HG03175 (cell line): ENCODE results near the gene CUX1.
"Not testable (repeated sequence)": the region's sequence is repeated elsewhere in the genome, so short reads cannot be mapped to it uniquely, and the experiment has no call there.

ENCODE experiments used
- ATAC-seq: cut with Tn5 transposase; IDR thresholded peaks from one replicate; pipeline ENCODE4 v1.9.1; 2021; ENCODE audit warnings: mild to moderate bottlenecking, moderate library complexity; ENCODE audit not compliant: unreplicated experiment

Gene CUX1

DNA sequence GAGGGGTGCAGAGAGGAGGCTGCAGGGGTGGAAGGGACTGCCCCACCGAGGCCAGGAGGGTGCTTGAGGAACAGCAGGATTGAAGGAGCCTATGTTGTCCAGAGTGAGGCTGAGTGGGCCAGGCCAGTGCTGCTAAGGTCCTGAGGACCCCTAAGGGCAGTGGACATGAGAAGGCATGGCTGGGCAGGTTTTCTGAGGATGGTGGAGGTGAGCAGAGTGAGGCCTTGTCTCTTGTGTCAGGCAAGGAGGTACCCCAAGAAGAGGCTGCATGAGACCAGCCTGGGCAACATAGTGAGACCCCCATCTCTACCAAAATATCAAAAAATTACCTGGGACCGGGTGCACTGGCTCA lies 474.5 kb downstream of the CUX1 start:
- no peak for ATAC-seq

DNA sequence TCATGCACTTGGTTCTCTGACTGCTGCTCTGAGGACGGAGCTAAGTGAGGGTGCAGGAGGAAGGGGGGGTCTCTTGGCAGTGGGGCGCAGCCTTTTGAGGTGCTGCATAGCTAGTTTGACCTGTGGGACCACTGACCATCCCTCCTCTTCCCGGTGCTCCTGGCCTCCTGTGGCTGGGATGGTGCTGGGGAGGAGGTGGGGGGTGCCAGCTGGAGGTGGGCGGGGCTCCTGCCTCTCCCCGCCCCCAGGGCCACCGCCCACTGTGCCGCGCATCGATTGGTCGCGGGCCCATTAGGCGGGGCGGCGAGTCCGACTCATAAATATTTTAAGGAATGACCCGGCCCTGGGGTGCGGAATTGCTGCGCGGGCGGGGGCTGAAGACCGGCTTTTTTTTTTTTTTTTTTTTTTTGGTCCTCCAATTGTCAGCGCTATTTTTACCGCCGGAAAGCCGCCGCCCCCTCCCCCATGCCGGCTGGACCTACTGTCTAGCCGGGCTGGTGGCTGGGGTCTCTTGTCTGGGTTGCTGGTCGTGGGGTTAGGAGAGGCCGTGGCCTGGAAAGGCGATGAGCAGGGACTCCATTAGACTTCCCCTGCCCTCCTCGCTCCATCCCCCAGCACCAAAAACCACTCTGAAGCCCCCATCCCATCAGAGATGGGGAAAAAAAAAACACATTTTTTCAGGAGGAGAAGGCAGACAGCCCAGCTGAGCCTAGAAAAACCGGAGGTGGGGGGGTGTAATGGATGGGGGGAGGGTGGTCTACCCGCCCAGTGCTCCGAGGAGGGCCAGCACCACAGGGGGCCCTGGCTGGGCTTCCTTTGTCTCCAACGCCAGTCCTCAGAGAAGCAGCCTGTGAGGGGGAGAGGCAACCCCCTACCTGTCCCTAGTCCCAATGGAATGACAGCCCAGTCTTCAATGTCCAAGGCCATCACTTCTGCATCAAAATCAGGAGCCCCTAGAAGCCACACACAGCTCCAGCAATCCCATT lies 475.7 kb downstream of the CUX1 start:
- no peak for ATAC-seq

DNA sequence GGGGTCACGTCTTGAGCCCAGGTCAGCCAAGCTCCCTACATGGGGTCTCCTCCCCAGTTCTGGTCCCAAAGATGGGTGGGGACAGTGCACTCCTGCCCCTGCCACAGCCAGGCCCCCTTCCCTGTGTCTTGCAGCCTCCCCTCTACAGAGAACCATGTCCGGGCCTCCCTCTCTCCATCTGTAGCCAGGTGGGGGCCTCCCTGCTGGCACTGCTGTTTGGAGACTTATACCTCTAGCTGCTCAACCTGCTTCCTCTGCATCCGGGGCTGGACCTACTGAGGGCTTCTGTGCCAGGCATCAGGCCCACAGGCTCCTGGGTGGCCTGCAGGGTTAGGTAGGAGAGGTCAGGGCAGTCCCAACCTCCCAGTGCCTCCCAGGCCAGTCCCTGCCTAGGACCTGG lies 477.2 kb downstream of the CUX1 start:
- ATAC-seq: no peak

DNA sequence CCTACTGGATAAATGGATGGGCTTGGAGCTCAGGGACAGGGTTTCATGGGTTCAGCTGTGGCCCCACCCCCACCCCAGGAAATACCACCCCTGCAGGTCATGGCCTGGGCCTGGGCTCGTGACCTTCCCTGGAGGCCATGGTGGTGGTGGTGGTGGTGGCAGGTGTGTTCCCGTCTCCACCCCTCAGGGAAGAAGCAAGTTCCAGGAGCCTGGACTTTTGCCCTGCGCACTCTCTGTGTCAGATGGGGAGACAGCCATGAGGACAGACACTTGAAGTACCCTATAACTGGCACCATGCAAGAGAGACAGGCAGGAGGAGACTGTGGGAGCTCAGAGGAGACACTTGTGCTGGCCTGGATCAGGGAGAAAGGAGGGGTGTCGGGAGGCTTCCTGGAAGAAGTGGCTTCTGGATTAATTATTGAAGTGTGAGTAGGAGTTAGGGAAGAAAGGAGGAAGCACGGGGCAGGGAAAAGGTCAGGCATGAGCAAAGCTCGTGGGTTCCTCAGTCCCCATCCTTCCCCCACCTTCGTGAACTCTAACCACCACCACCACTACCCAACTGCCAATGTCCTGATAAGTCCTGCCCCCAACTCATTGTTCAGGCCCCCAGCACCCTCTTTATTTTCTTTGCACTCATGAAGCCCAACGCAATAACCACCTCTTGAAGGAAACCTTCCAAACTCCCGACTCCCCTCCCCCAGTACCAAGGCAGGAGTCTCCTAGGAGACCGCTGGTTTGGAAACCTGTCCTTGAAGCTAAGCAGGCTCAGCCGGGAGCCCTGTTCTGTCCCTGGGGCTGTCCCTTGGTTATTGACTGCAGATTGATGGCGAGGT lies 478.1 kb downstream of the CUX1 start:
- no peak for ATAC-seq

- ATAC-seq: no peak
Observed at GRCh38 chr7:102296179-102296438, 478.7 kb downstream of the CUX1 start.

DNA sequence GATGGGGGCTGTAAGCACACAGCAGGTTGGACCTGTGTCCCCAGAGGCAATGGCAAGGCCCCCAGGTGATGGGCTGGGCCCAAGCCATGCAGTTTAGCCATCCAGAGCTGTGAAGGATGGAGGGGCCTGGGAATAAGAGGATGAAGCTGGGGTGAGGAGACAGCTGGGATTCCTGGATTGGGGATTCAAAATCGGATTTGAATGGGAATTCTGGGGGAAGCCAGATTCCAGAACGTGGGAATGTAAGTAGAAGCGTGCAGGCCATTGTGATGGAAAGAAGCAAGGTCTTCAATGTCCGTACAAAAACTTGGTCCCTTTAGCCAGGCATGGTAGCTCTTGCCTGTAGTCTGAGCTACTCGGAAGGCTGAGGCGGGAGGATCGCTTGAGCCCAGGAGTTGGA lies 479.1 kb downstream of the CUX1 start:
- ATAC-seq: no peak

- ATAC-seq: no peak
Observed at GRCh38 chr7:102297487-102298218, 480.2 kb downstream of the CUX1 start.

DNA sequence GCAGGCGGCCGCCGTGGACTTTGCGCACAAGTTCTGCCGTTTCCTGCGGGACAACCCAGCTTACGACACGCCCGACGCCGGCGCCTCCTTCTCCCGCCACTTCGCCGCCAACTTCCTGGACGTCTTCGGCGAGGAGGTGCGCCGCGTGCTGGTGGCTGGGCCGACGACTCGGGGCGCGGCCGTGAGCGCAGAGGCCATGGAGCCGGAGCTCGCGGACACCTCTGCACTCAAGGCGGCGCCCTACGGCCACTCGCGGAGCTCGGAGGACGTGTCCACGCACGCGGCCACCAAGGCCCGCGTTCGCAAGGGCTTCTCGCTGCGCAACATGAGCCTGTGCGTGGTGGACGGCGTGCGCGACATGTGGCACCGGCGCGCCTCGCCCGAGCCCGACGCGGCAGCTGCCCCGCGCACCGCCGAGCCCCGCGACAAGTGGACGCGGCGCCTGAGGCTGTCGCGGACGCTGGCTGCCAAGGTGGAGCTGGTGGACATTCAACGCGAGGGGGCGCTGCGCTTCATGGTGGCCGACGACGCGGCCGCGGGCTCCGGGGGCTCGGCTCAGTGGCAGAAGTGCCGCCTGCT lies 483.3 kb downstream of the CUX1 start:
- no peak for ATAC-seq

GRCh38 chr7:102301367-102301766 lies 483.9 kb downstream of the CUX1 start:
- ATAC-seq: not testable (repeated sequence)

DNA sequence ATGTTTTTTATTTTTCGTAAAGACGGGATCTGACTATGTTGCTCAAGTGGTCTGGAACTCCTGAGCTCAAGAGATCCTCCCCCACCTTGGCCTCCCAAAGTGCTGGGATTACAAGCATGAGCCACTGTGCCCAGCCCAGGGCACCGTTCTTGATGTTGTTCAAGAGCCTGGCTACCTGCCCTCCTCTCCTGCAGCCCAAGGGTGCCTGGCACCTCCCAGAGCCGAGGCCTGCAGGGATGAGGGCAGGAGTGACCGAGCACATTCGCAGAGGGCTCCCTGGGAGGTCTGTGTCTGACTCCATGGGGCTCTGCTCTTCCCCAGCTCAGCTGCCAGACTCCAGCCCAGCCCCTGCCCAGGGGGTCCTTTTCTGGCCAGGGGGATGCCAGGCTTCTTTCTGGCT lies 484.6 kb downstream of the CUX1 start:
- no peak for ATAC-seq

DNA sequence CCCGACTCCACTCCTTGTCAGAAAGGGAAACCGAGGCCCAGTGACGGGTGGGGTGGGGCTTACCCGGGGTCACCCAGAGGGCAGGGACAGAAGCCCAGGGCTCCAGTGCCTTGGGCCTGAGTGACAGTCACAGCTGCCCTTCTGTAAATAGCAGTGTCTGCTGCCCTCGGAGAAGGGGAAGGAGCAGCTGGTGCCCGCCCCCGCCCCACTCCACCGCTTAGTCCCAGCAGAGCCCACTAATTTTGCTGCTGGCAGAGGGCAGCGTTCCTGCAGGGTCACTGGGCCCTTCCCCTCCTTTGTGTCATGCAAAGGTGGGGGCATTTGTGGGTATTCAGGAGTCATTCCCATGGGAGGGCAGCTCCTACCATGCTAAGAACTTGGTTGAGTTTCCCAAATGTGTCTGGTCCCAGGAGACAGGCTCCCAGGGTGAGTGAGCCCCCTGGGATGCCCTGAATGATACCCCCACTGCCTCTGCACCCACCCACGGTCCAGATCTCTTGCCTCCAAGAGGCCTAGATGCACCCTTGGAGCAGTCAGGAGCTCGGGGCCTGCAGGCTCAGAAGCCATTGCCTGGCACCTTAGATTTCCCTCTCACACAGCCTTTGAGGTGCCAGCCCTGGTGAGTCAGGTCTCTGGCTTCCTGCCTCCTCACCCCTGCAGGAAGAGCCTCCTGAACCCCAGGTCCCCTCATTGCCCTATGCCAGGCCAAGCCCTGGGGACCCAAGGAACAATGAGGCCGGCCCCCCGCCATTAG lies 486.4 kb downstream of the CUX1 start:
- ATAC-seq: no peak

DNA sequence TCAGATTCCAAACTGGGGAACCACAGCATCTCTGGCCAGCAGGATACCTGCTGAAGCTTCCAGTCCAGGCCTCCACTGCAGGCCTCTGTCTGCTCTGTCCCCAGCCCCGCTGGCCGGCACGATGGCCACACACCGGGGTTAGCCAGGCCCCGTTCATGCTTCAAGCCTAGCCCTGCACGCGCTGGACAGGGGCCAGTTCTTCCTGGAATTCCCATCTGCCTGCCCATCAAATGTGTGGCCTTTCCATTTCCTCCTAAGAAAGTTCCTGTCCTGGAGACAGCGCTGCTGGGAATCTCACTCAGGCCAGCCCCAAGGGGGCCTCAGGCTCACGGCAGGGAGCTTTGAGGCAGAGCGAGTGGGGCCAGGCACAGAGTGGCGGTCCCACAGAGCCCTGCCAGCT lies 487.2 kb downstream of the CUX1 start:
- no peak for ATAC-seq

DNA sequence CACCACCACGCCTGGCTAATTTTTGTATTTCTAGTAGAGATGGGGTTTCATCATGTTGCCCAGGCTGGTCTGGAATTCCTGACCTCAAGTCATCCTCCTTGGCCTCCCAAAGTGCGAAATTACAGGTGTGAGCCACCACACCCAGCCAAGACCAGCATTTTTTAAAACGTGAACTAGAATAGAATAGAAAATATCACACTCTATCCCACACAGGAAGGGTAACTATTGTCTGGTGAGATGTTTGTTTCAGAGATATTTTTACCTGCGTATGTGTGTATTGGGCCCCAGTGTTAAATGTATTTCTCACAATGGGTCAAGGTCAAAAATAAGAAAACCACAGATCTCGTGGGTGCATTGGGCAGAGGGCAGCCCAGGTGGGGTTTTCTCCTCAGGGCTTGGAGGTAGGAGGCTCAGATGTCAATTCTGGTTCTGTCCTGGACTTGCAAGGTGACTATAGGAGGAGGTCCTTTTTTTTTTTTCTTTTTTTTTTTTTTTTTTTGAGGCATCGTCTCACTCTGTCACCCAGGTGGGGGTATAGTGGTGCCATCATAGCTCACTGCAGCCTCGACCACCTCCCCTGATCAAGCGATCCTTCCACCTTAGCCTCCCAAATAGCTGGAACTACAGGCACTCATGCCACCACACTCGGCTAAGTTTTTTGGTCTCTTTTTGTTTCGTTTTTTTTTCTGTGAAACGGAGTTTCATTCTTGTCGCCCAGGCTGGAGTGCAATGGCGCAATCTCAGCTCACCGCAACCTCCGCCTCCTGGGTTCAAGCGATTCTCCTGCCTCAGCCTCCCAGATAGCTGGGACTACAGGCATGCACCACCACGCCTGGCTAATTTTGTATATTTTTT lies 488.2 kb downstream of the CUX1 start:
- ATAC-seq: peak; percentile 55

DNA sequence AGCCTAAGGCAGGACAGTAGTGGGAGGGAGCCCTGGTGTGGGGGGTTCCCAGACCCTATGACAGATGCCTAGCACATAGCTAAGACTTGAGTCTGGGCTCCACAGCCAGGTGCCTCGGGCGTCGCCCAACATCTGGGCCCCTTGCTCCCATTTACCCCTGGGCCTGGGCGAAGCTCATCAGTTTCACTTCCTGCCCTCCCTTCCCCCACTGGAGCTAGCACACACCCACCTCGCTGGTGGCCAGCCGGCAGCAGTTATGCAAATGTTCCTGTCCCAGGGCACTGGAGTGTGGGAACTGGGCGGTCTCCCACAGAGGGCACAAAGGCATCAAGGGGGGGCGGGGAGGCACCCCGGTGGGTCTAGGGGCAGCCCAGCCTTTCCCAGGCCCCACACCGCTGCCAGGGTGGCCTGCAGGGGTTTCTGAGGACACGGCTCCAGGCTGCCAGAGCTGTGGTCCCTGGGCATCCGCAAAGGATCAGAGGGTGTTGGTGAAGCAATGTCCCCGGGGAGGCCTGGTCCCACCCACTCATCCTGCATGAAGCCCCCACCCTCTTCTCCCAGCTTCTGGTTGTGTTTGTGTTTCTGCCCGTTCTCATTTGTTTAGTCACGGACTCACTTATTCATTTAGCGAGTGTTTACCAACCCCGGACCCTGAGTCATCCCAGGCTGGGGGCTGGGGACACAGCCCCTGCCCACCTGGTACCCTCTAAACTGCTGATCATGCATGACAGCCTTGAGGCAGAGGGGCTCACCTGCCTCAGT lies 489.7 kb downstream of the CUX1 start:
- peak; percentile 70 for ATAC-seq

GRCh38 chr7:102310414-102310815 lies 493.0 kb downstream of the CUX1 start:
- ATAC-seq: no peak

- no peak for ATAC-seq
Observed at GRCh38 chr7:102312317-102312716, 494.9 kb downstream of the CUX1 start.

DNA sequence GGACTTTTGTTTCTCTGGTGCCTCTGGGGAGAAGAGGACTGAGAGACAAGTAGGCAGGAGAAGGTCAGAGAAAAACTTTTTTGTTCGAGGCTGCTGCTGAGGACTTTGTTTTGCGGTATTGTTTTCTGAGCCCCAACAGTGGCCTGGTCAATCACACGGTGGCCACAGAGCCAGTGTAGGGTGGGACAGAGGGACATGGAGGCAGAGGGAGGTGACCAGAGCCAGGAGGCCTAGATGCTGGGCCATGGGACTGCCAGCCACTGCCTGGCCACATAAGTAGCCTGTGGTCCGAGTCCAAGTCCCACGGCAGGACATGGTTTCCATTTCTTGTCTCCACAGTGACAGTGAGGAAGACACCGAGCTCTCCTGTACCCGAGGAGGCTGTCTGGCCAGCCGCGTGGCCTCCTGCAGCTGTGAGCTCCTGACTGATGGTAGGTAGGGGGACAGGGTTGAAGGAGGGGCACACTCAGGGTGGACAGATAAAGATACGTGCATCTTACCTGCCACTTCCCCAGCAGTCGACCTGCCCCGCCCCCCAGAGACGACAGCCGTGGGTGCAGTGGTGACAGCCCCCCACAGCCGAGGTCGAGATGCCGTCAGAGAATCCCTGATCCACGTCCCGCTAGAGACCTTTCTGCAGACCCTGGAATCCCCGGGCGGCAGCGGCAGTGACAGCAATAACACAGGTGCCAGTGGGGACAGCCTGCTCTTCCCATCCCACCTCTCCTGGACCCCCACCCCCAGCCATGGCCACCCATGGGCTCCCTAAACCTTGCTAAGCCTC lies 496.8 kb downstream of the CUX1 start:
- ATAC-seq: no peak
